IMR-90 (cell line): ENCODE measurements around the gene FNIP2. TPM values are rescaled to one million over a fixed set of nuclear protein-coding genes. Genes with fewer than 3 reads are reported as not detected.

Experiments used
- ATAC-seq: fragments of 200-7000 bp; cut with Tn5 transposase; 2 replicates; pipeline ENCODE4 v1.9.1; 2020; ENCODE audit warnings: low read depth, mild to moderate bottlenecking, moderate library complexity
- BruUV-seq: library from RNA; stranded (reverse); fragments of 400-500 nt; replicated peaks from 2 replicates; lab custom pipeline; 2021; lab: Mats Ljungman, UMichigan
- CTCF ChIA-PET: fragments of 300-600 bp; formaldehyde crosslinking; extraction: SDS; loops from one replicate; lab custom pipeline; 2021; ENCODE audit warnings: antibody characterized with exemption; lab: Yijun Ruan, JAX
- POLR2A ChIA-PET: fragments of 300-600 bp; sonication (Branson Sonifier 250); formaldehyde crosslinking; loops from one replicate; lab custom pipeline; 2022; ENCODE audit warnings: antibody characterized with exemption; ENCODE audit not compliant: unreplicated experiment; lab: Charles Lee
- DNase-seq: peaks from one replicate; pipeline ENCODE4 v3.0.0; 2013
- H2AFZ ChIP-seq: replicated peaks from 2 replicates; pipeline ENCODE3; 2013; ENCODE audit warnings: low read length, mild to moderate bottlenecking; ENCODE audit not compliant: poor library complexity
- H2AK5ac ChIP-seq: 2 replicates; pipeline ENCODE4 v1.6.1; 2013; ENCODE audit warnings: low read depth, low read length, inconsistent platforms
- H2AK9ac ChIP-seq: replicated peaks from 2 replicates; pipeline ENCODE3; 2013; ENCODE audit warnings: mild to moderate bottlenecking, low read depth, low read length, moderate library complexity; ENCODE audit not compliant: poor library complexity
- H2BK120ac ChIP-seq: 2 replicates; pipeline ENCODE4 v1.6.1; 2013; ENCODE audit warnings: low read depth, low read length, inconsistent platforms
- H2BK15ac ChIP-seq: 3 replicates; pipeline ENCODE4 v1.6.1; 2013; ENCODE audit warnings: low read depth, low read length, inconsistent platforms
- H2BK20ac ChIP-seq: 2 replicates; pipeline ENCODE4 v1.6.1; 2013; ENCODE audit warnings: low read depth, mild to moderate bottlenecking, inconsistent platforms, low read length, moderate library complexity
- H2BK5ac ChIP-seq: 2 replicates; pipeline ENCODE4 v1.6.1; 2013; ENCODE audit warnings: mild to moderate bottlenecking, low read depth, low read length, inconsistent platforms; ENCODE audit not compliant: poor library complexity, severe bottlenecking
- H3K14ac ChIP-seq: replicated peaks from 2 replicates; pipeline ENCODE4 v1.6.1; 2013; ENCODE audit warnings: low read depth, low read length, inconsistent platforms
- H3K18ac ChIP-seq: 2 replicates; pipeline ENCODE4 v1.6.1; 2013; ENCODE audit warnings: low read depth, low read length, control low read depth
- H3K23ac ChIP-seq: 2 replicates; pipeline ENCODE4 v1.6.1; 2013; ENCODE audit warnings: low read depth, low read length, inconsistent platforms
- H3K27ac ChIP-seq: 2 replicates; pipeline ENCODE4 v1.5.1; 2013; ENCODE audit warnings: mild to moderate bottlenecking, control low read depth, low read length; ENCODE audit not compliant: insufficient read depth
- H3K27me3 ChIP-seq: 2 replicates; pipeline ENCODE4 v1.6.1; 2013; ENCODE audit warnings: low read length; ENCODE audit not compliant: control insufficient read depth, insufficient read depth
- H3K36me3 ChIP-seq: 2 replicates; pipeline ENCODE4 v1.6.1; 2013; ENCODE audit warnings: low read length, mixed read lengths; ENCODE audit not compliant: control insufficient read depth, insufficient read depth
- H3K4ac ChIP-seq: 2 replicates; pipeline ENCODE4 v1.6.1; 2013; ENCODE audit warnings: low read depth, low read length, inconsistent platforms
- H3K4me1 ChIP-seq: 2 replicates; pipeline ENCODE4 v1.6.1; 2013; ENCODE audit warnings: low read length, mixed read lengths; ENCODE audit not compliant: control insufficient read depth, insufficient read depth
- H3K4me2 ChIP-seq: 2 replicates; pipeline ENCODE4 v1.6.1; 2013; ENCODE audit warnings: low read depth, mild to moderate bottlenecking, control low read depth, low read length, moderate library complexity
- H3K4me3 ChIP-seq: 2 replicates; pipeline ENCODE4 v1.5.1; 2013; ENCODE audit warnings: low read depth, mild to moderate bottlenecking, control low read depth, low read length, moderate library complexity; ENCODE audit not compliant: insufficient read depth
- H3K56ac ChIP-seq: 2 replicates; pipeline ENCODE4 v1.6.1; 2013; ENCODE audit warnings: low read length, inconsistent platforms; ENCODE audit not compliant: insufficient read depth; ENCODE audit errors: extremely low read depth
- H3K79me1 ChIP-seq, 2 experiments: 2 replicates each; pipeline ENCODE4 v1.6.1; 2013; ENCODE audit warnings: low read length in 2 of 2, inconsistent platforms in 1 of 2, low read depth in 1 of 2
- H3K9ac ChIP-seq: 2 replicates; pipeline ENCODE4 v1.6.1; 2013; ENCODE audit warnings: low read depth, low read length, control low read depth
- H3K9me1 ChIP-seq: 2 replicates; pipeline ENCODE4 v1.6.1; 2013; ENCODE audit warnings: low read length, inconsistent platforms; ENCODE audit not compliant: insufficient read depth
- H3K9me3 ChIP-seq: 2 replicates; pipeline ENCODE4 v1.6.1; 2013; ENCODE audit warnings: low read length; ENCODE audit not compliant: control insufficient read depth, insufficient read depth
- H4K20me1 ChIP-seq: 2 replicates; pipeline ENCODE4 v1.6.1; 2013; ENCODE audit warnings: low read length, inconsistent platforms; ENCODE audit not compliant: insufficient read depth
- H4K5ac ChIP-seq: 2 replicates; pipeline ENCODE4 v1.6.1; 2013; ENCODE audit warnings: mild to moderate bottlenecking, low read depth, low read length, control low read depth
- H4K8ac ChIP-seq, 2 experiments: 2 replicates each; pipeline ENCODE4 v1.6.1; 2013; ENCODE audit warnings: low read depth in 2 of 2, low read length in 2 of 2, control low read depth in 1 of 2, inconsistent platforms in 1 of 2
- H4K91ac ChIP-seq: 2 replicates; pipeline ENCODE4 v1.6.1; 2013; ENCODE audit warnings: low read depth, low read length, inconsistent platforms; ENCODE audit not compliant: insufficient read depth
- BHLHE40 ChIP-seq: fragments of 150-350 bp; IDR thresholded peaks from 2 replicates; pipeline ENCODE4 v1.6.1; 2016; ENCODE audit warnings: mild to moderate bottlenecking, low read depth, low read length
- CEBPB ChIP-seq: IDR thresholded peaks from 2 replicates; pipeline ENCODE4 v1.6.1; 2012; ENCODE audit warnings: low read depth, low read length, improper control_type of control experiment
- CHD1 ChIP-seq: IDR thresholded peaks from 2 replicates; pipeline ENCODE4 v1.6.1; 2012; ENCODE audit warnings: low read depth, low read length, improper control_type of control experiment
- FOS ChIP-seq: fragments of 150-350 bp; IDR thresholded peaks from 2 replicates; pipeline ENCODE4 v1.6.1; 2016; ENCODE audit warnings: low read depth, low read length
- MAFK ChIP-seq: IDR thresholded peaks from 2 replicates; pipeline ENCODE4 v1.6.1; 2012; ENCODE audit warnings: low read depth, low read length, improper control_type of control experiment
- MAZ ChIP-seq: IDR thresholded peaks from 2 replicates; pipeline ENCODE4 v1.6.1; 2012; ENCODE audit warnings: low read depth, mild to moderate bottlenecking, low read length, improper control_type of control experiment, moderate library complexity, borderline replicate concordance
- MXI1 ChIP-seq: IDR thresholded peaks from 2 replicates; pipeline ENCODE4 v1.6.1; 2012; ENCODE audit warnings: low read depth, mild to moderate bottlenecking, low read length, moderate library complexity, borderline replicate concordance
- NFE2L2 ChIP-seq: fragments of 150-350 bp; IDR thresholded peaks from 2 replicates; pipeline ENCODE4 v1.6.1; 2016; ENCODE audit warnings: low read depth, mild to moderate bottlenecking, low read length
- POLR2A ChIP-seq: IDR thresholded peaks from 2 replicates; pipeline ENCODE4 v1.6.1; 2012; ENCODE audit warnings: mild to moderate bottlenecking, low read depth, low read length
- RAD21 ChIP-seq: IDR thresholded peaks from 2 replicates; pipeline ENCODE4 v1.6.1; 2012; ENCODE audit warnings: low read length, improper control_type of control experiment
- RCOR1 ChIP-seq: IDR thresholded peaks from 2 replicates; pipeline ENCODE4 v1.6.1; 2012; ENCODE audit warnings: mild to moderate bottlenecking, low read length, improper control_type of control experiment; ENCODE audit not compliant: insufficient replicate concordance
- RFX5 ChIP-seq: IDR thresholded peaks from 2 replicates; pipeline ENCODE4 v1.8.0; 2012; ENCODE audit warnings: low read depth, mild to moderate bottlenecking, low read length, moderate library complexity
- SMC3 ChIP-seq: fragments of 150-350 bp; IDR thresholded peaks from 2 replicates; pipeline ENCODE4 v1.6.1; 2016; ENCODE audit warnings: low read depth, mild to moderate bottlenecking, antibody characterized with exemption, low read length, moderate library complexity
- WGBS, 2 experiments: methylation state at CpG; one replicate each; pipeline versions ENCODE4 v1.1.5 to v1.1.7; 2013; ENCODE audit warnings: missing lambda C conversion rate in 2 of 2; ENCODE audit not compliant: insufficient read length in 1 of 2; ENCODE audit errors: extremely low coverage in 2 of 2; 5-methylcytosine and 5-hydroxymethylcytosine counted together
- dilution Hi-C: fragments of 300-500 bp; cut with HindIII; formaldehyde crosslinking; loops from one replicate; pipeline ENCODE4 v1.14.3; 2018; ENCODE audit warnings: low sequenced_read_pairs; ENCODE audit not compliant: unreplicated experiment
- in situ Hi-C: fragments of 300-500 bp; cut with MboI; formaldehyde crosslinking; loops from 3 replicates; pipeline ENCODE4 v1.14.3; 2019; ENCODE audit warnings: low sequenced_read_pairs, inconsistent platforms, mixed read lengths
- intact Hi-C: fragments of 100-400 bp; cut with micrococcal nuclease; formaldehyde crosslinking; loops from 2 replicates; pipeline ENCODE4 v1.10.0; 2022
- polyA plus RNA-seq, 3 experiments: library from polyadenylated mRNA; depleted of rRNA; stranded (reverse); fragments of >200 nt; gene quantifications; 2 replicates each; pipeline ENCODE4 v1.2.3, GENCODE V29; 2012; ENCODE audit warnings: low replicate concordance in 1 of 3
- total RNA-seq: library from RNA; depleted of rRNA; stranded (reverse); fragments of >200 nt; gene quantifications from 2 replicates; pipeline ENCODE4 v1.2.3, GENCODE V29; 2012
- TF ChIP-seq, protein P1 (sequence below): fragments of 150-350 bp; IDR thresholded peaks from 2 replicates; pipeline ENCODE4 v1.6.1; 2016; ENCODE audit warnings: low read depth, mild to moderate bottlenecking, low read length, moderate library complexity, borderline replicate concordance
- TF ChIP-seq, protein P2 (sequence below): fragments of 150-350 bp; IDR thresholded peaks from 2 replicates; pipeline ENCODE4 v1.6.1; 2017; ENCODE audit warnings: mild to moderate bottlenecking, antibody characterized with exemption, low read length, low read depth
- TF ChIP-seq, protein P3 (sequence below): conservative IDR thresholded peaks from 2 replicates; pipeline ENCODE4 v1.5.1; 2012; ENCODE audit warnings: mild to moderate bottlenecking, low read depth, low read length, improper control_type of control experiment

The FNIP2 gene
- total and polyA plus RNA-seq, 2 of the 4 experiments (the other 2 are of a cell fraction): 4.7 to 24.6 TPM

DNA sequence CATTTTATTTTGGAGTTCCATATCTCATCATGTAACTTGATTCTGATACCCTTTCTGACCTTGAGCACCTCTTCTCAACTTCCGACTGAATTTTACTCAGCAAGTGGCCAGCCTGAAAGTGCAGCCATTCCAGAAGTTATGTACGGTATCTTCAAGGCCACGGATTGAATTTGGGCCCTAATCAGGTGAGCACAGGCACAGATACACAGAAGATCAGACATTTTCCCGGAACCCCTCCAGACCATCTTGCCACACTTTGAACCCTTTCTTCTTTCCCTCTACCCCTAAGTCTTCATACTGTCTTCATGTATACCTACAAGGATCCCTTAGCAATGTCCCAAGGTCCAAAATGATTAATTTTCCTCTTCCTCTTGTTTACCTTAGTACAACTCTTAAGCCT, 108.2 kb downstream of the FNIP2 start:
- peaks cover 4% of the 10 kb centered on the region; the same call in 1 of the 2 replicates for H4K20me1 ChIP-seq
- TF ChIP-seq RAD21 (no peak), MAZ (no peak), MXI1 (no peak), SMC3 (no peak), POLR2A (no peak), NFE2L2 (no peak), CEBPB (no peak), CHD1 (no peak), MAFK (no peak), FOS (no peak), RFX5 (no peak), BHLHE40 (no peak), RCOR1 (no peak)
- TF ChIP-seq, protein P1, sequence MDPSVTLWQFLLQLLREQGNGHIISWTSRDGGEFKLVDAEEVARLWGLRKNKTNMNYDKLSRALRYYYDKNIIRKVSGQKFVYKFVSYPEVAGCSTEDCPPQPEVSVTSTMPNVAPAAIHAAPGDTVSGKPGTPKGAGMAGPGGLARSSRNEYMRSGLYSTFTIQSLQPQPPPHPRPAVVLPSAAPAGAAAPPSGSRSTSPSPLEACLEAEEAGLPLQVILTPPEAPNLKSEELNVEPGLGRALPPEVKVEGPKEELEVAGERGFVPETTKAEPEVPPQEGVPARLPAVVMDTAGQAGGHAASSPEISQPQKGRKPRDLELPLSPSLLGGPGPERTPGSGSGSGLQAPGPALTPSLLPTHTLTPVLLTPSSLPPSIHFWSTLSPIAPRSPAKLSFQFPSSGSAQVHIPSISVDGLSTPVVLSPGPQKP: no peak
- TF ChIP-seq, protein P2, sequence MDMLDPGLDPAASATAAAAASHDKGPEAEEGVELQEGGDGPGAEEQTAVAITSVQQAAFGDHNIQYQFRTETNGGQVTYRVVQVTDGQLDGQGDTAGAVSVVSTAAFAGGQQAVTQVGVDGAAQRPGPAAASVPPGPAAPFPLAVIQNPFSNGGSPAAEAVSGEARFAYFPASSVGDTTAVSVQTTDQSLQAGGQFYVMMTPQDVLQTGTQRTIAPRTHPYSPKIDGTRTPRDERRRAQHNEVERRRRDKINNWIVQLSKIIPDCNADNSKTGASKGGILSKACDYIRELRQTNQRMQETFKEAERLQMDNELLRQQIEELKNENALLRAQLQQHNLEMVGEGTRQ: no peak
- TF ChIP-seq, protein P3, sequence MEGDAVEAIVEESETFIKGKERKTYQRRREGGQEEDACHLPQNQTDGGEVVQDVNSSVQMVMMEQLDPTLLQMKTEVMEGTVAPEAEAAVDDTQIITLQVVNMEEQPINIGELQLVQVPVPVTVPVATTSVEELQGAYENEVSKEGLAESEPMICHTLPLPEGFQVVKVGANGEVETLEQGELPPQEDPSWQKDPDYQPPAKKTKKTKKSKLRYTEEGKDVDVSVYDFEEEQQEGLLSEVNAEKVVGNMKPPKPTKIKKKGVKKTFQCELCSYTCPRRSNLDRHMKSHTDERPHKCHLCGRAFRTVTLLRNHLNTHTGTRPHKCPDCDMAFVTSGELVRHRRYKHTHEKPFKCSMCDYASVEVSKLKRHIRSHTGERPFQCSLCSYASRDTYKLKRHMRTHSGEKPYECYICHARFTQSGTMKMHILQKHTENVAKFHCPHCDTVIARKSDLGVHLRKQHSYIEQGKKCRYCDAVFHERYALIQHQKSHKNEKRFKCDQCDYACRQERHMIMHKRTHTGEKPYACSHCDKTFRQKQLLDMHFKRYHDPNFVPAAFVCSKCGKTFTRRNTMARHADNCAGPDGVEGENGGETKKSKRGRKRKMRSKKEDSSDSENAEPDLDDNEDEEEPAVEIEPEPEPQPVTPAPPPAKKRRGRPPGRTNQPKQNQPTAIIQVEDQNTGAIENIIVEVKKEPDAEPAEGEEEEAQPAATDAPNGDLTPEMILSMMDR: no peak
- H3K4me1 ChIP-seq: peaks cover 6% of the 10 kb centered on the region
- no peak overlapping the region for H3K27ac ChIP-seq
- dilution Hi-C loops: no loop called here
- H4K5ac ChIP-seq: no peak overlapping the region
- H3K4ac ChIP-seq: no peak overlapping the region
- no peak overlapping the region for H2AK5ac ChIP-seq
- ATAC-seq: no peak
- no peak overlapping the region for H2BK20ac ChIP-seq
- H3K9ac ChIP-seq: no peak overlapping the region
- no peaks in the 10 kb centered on the region for H3K9me3 ChIP-seq
- H3K56ac ChIP-seq: no peak overlapping the region
- BruUV-seq: no TSS peak
- H2AFZ ChIP-seq: no peak overlapping the region
- H2BK5ac ChIP-seq: no peak overlapping the region
- CTCF ChIA-PET: no interaction called here
- H3K14ac ChIP-seq: no peak overlapping the region
- in situ Hi-C loops: no loop called here
- no peak overlapping the region for H2BK15ac ChIP-seq
- no peak overlapping the region for H2BK120ac ChIP-seq
- POLR2A ChIA-PET: no interaction called here
- H3K36me3 ChIP-seq: peaks cover 2% of the 10 kb centered on the region
- H3K23ac ChIP-seq: no peak overlapping the region
- no peak for DNase-seq
- intact Hi-C loops: no loop called here
- no peaks in the 10 kb centered on the region for H3K27me3 ChIP-seq
- H3K9me1 ChIP-seq: peaks cover 3% of the 10 kb centered on the region; the same call in 1 of the 2 replicates
- no peak overlapping the region for H2AK9ac ChIP-seq
- no peak overlapping the region for H4K91ac ChIP-seq
- no peak overlapping the region for H3K4me2 ChIP-seq
- peaks cover 0 to 3% of the 10 kb centered on the region in 2 experiments; a peak in 1 of 4 replicates for H3K79me1 ChIP-seq
- no peak overlapping the region for H4K8ac ChIP-seq
- no peak overlapping the region for H3K18ac ChIP-seq
- no peak overlapping the region for H3K4me3 ChIP-seq
- 92% methylated on average over 4 of the region's 4 CpGs; no CpG with 5 or more reads in 1 of the 2 experiments for WGBS, 2 experiments
